HFF-Myc (cell line): ENCODE results near the gene PSME2.

ENCODE experiments used
- DNase-seq: peaks from one replicate; pipeline ENCODE4 v3.0.0-alpha.2; 2011; ENCODE audit warnings: low read depth; ENCODE audit errors: extremely low read depth
- H3K4me3 ChIP-seq: replicated peaks from 2 replicates; pipeline ENCODE4 v1.5.1; 2011; ENCODE audit warnings: low read depth, mild to moderate bottlenecking, control low read depth, low read length
- CTCF ChIP-seq: IDR thresholded peaks from 2 replicates; pipeline ENCODE4 v1.5.1; 2012; ENCODE audit warnings: mild to moderate bottlenecking, low read depth, low read length, control low read depth; ENCODE audit errors: missing control alignments

The PSME2 gene

GRCh38 chr14:24098927-24099813 is 47.2 kb downstream of the PSME2 start:
- DNase-seq = no peak
- no peak overlapping the region for H3K4me3 ChIP-seq
- TF ChIP-seq CTCF = no peak

GRCh38 chr14:24098229-24098926 is 48.0 kb downstream of the PSME2 start:
- TF ChIP-seq CTCF = no peak
- DNase-seq = no peak

GRCh38 chr14:24096545-24097181 is 49.7 kb downstream of the PSME2 start:
- TF ChIP-seq CTCF = no peak
- DNase-seq = no peak
- no peak overlapping the region for H3K4me3 ChIP-seq

More at GRCh38 chr14:24098229-24098926, 48.0 kb downstream of the PSME2 start:
- no peak overlapping the region for H3K4me3 ChIP-seq

GRCh38 chr14:24095271-24096068 is 50.9 kb downstream of the PSME2 start:
- no peak for TF ChIP-seq CTCF
- peak; percentile 38 for DNase-seq
- H3K4me3 ChIP-seq = peak overlapping the region; percentile 89

- TF ChIP-seq CTCF = no peak
- peak overlapping the region; percentile 89 for H3K4me3 ChIP-seq
- no peak for DNase-seq
Measured at GRCh38 chr14:24094841-24095270, 51.6 kb downstream of the PSME2 start.
